NT2/D1 (cell line): ENCODE results near the gene ECSCR.

Source experiments
- DNase-seq: peaks from one replicate; pipeline ENCODE4 v3.0.0-alpha.2; 2011; ENCODE audit warnings: low read depth, low spot score
- H3K27me3 ChIP-seq: 2 replicates; pipeline ENCODE4 v1.6.0; 2011; ENCODE audit warnings: mild to moderate bottlenecking; ENCODE audit not compliant: insufficient read length, insufficient read depth
- H3K36me3 ChIP-seq: 2 replicates; pipeline ENCODE4 v1.6.1; 2011; ENCODE audit warnings: mild to moderate bottlenecking, low read length, mixed read lengths; ENCODE audit not compliant: insufficient read depth, insufficient read length
- H3K4me1 ChIP-seq: 2 replicates; pipeline ENCODE4 v1.5.1; 2011; ENCODE audit not compliant: insufficient read depth, insufficient read length
- H3K4me3 ChIP-seq: 2 replicates; pipeline ENCODE4 v1.5.1; 2011; ENCODE audit warnings: low read depth; ENCODE audit not compliant: insufficient read length
- H3K9ac ChIP-seq: 2 replicates; pipeline ENCODE4 v1.6.0; 2011; ENCODE audit warnings: low read depth; ENCODE audit not compliant: insufficient read length
- H3K9me3 ChIP-seq: 2 replicates; pipeline ENCODE4 v1.5.1; 2011; ENCODE audit warnings: mild to moderate bottlenecking, low read length; ENCODE audit not compliant: insufficient read depth
- SUZ12 ChIP-seq: IDR thresholded peaks from 2 replicates; pipeline ENCODE4 v1.6.1; 2011; ENCODE audit not compliant: insufficient read length, insufficient read depth; ENCODE audit errors: extremely low read depth
- YY1 ChIP-seq: IDR thresholded peaks from 2 replicates; pipeline ENCODE4 v1.6.1; 2011; ENCODE audit not compliant: insufficient read length, insufficient read depth
- ZNF274 ChIP-seq: IDR thresholded peaks from 2 replicates; pipeline ENCODE4 v1.6.1; 2011; ENCODE audit warnings: mild to moderate bottlenecking, low read depth, low read length

The ECSCR gene

GRCh38 chr5:139435676-139436075, 26.9 kb downstream of the ECSCR start:
- Histone ChIP-seq H3K36me3 (peaks cover 8% of the 10 kb centered on the region), H3K9me3 (no peaks in the 10 kb centered on the region), H3K4me3 (no peak overlapping the region), H3K27me3 (no peaks in the 10 kb centered on the region), H3K4me1 (no peaks in the 10 kb centered on the region), H3K9ac (no peak overlapping the region)
- DNase-seq: no peak
- TF ChIP-seq YY1: no peak
- TF ChIP-seq ZNF274: no peak

DNA sequence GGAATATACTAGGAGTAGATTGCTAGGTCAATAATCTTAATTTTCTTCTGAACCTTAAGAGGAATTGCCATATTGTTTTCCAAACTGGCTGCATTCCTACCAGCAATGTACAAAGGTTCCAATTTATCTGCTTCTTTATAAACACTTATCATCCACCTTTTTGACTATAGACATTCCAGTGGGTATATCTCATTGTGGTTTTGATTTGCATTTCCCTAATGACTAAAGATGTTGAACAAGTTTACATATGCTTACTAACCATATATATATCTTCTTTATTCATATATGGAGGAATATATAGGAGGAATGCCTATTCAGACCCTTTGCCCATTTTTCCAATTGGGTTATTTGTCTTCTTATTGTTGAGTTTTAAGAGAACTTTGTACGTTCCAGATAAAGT, 30.8 kb downstream of the ECSCR start:
- no peak for DNase-seq
- TF ChIP-seq SUZ12: no peak
- H3K4me1 ChIP-seq: no peaks in the 10 kb centered on the region
- no peak overlapping the region for H3K4me3 ChIP-seq
- peaks cover 15% of the 10 kb centered on the region for H3K36me3 ChIP-seq
- H3K9me3 ChIP-seq: no peaks in the 10 kb centered on the region
- H3K9ac ChIP-seq: no peak overlapping the region
- no peaks in the 10 kb centered on the region for H3K27me3 ChIP-seq

DNA sequence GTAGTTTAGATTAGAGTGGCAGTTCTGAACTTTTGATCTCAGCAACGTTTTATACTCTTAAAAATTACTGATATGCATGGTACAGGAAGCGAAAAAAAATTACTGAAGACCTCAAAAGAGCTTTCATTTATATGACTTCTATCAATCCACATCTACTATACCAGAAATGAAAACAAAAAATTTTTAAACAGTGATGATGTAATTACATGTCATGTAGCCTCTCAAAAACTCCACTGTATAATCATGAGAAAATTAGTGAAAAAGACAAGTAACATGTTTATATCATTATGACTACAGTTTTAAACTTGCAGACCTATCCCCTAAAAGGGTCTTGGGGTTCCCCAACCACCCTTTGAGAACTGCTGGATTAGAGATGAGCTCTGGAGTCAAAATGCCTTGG, 32.5 kb downstream of the ECSCR start:
- Histone ChIP-seq H3K27me3 (no peaks in the 10 kb centered on the region), H3K9ac (no peak overlapping the region), H3K36me3 (peaks cover 24% of the 10 kb centered on the region), H3K4me1 (no peaks in the 10 kb centered on the region), H3K9me3 (no peaks in the 10 kb centered on the region), H3K4me3 (no peak overlapping the region)
- TF ChIP-seq SUZ12 (no peak), ZNF274 (no peak), YY1 (no peak)
- no peak for DNase-seq

GRCh38 chr5:139426203-139426885, 36.2 kb downstream of the ECSCR start:
- H3K9me3 ChIP-seq: no peaks in the 10 kb centered on the region
- no peaks in the 10 kb centered on the region for H3K27me3 ChIP-seq
- no peaks in the 10 kb centered on the region for H3K4me1 ChIP-seq
- no peak overlapping the region for H3K4me3 ChIP-seq
- DNase-seq: no peak
- no peak for TF ChIP-seq SUZ12
- TF ChIP-seq ZNF274: no peak
- no peak for TF ChIP-seq YY1
- no peak overlapping the region for H3K9ac ChIP-seq
- H3K36me3 ChIP-seq: peaks cover 39% of the 10 kb centered on the region

GRCh38 chr5:139425497-139425896, 37.0 kb downstream of the ECSCR start:
- H3K9ac ChIP-seq: no peak overlapping the region

GRCh38 chr5:139422307-139422893, 40.1 kb downstream of the ECSCR start:
- no peak overlapping the region for H3K9ac ChIP-seq
- DNase-seq: peak; percentile 40
- peaks cover 47% of the 10 kb centered on the region for H3K36me3 ChIP-seq
- TF ChIP-seq ZNF274 (no peak), SUZ12 (no peak), YY1 (no peak)
- no peak overlapping the region for H3K4me3 ChIP-seq
- no peaks in the 10 kb centered on the region for H3K4me1 ChIP-seq
- no peaks in the 10 kb centered on the region for H3K27me3 ChIP-seq
- no peaks in the 10 kb centered on the region for H3K9me3 ChIP-seq

More at GRCh38 chr5:139425497-139425896, 37.0 kb downstream of the ECSCR start:
- no peak for DNase-seq
- Histone ChIP-seq H3K4me3 (no peak overlapping the region), H3K4me1 (no peaks in the 10 kb centered on the region), H3K27me3 (no peaks in the 10 kb centered on the region), H3K36me3 (peaks cover 42% of the 10 kb centered on the region), H3K9me3 (no peaks in the 10 kb centered on the region)
- TF ChIP-seq ZNF274 (no peak), YY1 (no peak), SUZ12 (no peak)

DNA sequence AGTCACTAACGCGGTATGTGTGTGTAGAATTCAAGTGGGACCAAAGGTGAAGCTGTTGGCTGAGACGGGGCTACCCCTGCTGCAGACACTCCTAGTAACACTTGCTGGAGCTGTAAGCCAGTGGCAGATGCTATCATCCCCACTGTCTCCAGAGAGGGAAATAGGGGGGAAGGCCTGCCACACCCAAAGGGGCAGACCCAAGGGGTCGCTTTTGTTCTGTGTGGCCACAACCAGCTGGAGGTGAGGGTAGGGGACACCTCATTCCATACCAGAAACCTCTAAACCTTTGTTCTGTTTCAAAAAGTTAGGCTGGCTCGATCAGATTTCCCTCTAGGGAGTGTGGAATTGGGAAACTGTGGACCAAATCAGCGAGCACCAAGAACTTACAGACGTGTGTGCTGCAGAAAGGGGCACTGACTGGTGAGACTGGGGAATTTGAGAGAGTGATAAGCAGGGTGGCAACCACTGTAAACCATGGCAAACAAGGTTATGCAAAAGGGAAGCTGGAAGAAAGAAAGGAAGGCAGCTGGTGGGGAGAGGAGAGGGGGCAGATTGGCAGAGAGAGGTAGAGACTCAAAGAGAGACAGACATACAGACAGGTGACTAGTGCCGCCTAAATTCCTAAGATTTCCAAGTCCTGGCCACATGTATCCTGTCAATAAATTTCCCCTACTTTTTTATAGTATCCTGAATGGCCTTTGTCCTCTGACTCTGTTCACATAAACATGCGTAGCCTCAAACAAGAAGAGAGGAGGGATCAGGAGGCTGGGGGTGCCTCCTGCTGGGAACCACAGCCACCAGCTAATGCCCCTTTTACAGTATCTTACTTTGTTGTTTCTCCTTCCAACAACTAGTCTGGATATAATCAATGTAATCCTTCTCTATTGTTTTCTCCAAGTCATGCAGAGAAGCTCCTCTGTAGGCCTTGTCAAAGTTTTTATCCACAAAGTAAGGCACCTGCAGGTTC, 43.0 kb downstream of the ECSCR start:
- H3K36me3 ChIP-seq: peaks cover 44% of the 10 kb centered on the region
- H3K4me3 ChIP-seq: no peak overlapping the region
- DNase-seq: no peak
- no peak overlapping the region for H3K9ac ChIP-seq
- H3K9me3 ChIP-seq: no peaks in the 10 kb centered on the region
- TF ChIP-seq ZNF274 (no peak), SUZ12 (no peak), YY1 (no peak)
- H3K27me3 ChIP-seq: no peaks in the 10 kb centered on the region
- no peaks in the 10 kb centered on the region for H3K4me1 ChIP-seq
